Measurements from ENCODE around the gene AGA.

AGA gene
- total RNA-seq, result 20.3 to 51.8 (median 39.6) reads per million in 18 experiments

DNA sequence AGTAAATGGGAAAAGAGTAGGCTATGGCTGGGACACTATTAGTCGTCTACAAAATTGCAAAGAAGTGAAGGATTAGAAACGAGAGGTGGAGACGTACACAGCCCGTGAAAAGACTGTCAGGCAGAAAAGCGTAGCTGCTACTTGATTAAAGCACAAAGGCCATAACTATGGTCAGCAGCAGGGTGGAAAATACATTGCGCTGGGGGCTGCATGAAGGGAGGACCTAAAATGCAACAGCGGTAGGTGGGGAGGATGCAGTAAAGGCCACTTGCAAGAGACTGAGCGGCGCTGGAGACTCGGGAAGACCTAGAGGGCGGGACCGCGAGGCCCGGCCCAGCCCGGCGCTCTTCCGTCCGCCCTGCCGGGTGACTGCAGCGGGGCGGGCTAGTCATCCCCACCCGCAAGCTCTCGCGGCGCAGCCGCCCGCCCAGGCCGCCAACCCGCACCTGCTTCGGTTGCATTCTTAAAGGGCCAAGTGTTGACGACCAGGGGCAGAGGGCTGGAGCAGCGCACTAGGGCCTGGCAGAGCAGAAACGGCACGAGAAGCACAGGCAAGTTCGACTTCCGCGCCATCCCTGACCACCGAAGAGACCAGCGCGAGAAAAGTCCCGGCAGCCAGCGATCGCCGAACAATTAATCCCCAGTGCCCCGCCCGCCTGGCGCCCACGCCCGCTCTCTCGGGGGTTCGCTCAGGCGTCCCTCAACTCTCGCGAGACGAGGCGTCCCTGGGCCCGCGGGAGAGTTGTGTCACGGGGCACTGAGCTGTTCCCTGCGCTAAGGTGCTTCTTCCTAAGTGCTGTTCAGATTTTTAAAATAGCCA, at the start of gene AGA:
Gene AGA (minus strand): TSS at position 635 of the 820 bp plus-strand sequence. CDS start 62 bp downstream, at position 573.
- DNase-seq, result peak; percentile 96 to 98

DNA sequence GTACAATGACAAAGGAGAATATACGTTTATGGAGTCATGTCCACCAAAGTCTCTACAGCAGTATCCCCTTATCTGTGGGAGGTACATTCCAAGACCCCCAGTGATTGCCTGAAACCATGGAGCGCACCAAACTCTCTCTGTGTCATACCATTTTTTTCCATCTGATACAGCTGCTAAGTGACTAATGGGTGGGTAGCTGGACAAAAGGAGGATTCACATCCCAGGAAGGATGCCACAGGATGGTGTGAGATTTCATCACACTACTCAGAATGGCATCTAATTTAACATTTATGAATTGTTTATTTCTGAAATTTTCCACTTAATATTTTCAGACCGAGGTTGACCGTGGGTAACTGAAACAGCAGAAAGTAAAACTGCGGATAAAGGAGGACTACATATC, 49.8 kb upstream of the AGA start:
- DNase-seq, result no peak

DNA sequence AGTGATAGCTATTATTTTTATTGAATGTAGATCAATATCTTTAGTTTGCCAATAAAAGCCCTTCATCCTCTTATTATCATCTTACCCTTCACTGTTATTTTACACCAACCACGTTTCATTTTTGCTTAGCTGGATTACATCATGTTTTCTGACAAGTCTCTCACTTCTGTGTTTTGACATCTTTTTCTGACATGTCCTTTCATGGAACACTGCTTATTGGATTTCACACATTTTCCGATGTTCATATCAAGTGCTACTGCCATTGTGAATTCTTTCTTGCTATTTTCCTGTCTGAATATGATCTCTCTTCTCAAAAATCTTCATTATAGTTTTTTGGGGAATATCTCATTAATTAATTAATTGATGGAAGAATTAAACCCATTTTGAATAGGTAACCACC, 48.5 kb upstream of the AGA start:
- no peak for DNase-seq

DNA sequence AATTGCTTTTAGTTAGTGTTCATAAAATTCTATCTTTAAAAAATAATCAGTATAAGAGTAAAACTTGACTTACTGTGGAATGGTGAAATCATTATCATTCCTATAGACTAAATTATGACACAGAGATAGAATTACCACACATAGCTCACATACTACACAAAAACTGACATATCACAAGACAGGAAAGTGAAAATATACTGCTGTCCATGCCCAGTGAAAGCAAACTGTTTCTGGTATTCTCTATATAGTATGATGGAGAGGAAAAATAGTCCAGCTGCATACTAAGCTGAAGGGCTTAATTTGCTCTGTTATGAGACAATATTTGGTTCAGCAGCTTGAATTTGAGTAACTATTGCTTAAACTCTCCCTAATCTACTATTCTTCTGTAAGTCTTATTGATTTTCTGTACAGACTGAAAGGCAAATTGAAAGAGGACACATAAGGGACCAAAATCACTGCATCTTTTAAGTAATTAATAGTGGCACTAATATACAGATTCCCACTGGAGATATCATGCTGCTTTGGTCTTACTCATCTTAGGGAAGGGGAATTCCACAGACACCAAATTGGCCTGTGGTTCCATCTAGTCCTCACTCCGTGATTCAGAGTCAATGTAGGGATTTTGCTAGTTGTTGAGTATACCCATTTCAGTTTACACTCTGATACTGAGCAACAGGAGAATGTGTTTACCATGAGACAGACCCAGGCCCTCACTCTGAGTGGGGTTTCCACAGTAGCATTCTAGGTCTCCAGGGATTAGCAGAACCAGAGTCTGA, 47.4 kb upstream of the AGA start:
- no peak for DNase-seq

DNA sequence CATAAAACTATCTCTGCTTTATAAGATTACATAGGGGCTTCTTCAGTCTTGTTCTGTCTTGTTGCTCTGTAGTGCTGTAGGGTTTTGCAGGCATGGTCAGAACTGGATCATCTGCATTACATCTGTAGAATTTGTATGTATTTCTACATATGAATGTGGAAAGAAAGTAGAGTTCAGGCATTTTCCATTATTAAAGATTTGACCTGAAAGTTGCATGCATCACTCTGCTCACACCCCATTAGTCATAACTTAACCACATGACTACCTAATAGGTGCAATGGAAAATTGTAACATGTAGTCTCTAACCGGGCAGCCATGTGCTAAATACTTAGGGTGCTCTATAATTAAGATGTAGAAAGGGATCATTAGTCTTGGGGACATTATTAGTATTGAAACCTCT, 45.7 kb upstream of the AGA start:
- DNase-seq, result no peak

DNA sequence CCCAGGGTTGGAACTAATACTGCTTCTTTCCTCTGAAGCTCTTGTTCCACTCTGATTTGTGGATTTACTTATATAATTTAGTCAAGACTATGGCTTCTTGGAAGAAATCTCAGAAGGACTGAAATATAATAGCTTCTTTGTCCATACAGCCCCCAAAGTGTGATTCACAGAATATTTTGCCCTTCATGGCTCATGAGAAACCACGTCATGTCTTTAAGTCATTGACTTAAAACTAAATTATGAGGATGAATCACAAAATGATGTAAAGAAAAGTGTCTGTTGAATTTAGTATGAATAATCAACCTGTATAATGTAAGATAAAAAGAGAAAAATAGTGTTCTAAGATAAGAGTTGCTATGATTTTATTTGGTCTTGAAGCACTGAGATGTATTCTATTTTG, 43.3 kb upstream of the AGA start:
- no peak for DNase-seq

DNA sequence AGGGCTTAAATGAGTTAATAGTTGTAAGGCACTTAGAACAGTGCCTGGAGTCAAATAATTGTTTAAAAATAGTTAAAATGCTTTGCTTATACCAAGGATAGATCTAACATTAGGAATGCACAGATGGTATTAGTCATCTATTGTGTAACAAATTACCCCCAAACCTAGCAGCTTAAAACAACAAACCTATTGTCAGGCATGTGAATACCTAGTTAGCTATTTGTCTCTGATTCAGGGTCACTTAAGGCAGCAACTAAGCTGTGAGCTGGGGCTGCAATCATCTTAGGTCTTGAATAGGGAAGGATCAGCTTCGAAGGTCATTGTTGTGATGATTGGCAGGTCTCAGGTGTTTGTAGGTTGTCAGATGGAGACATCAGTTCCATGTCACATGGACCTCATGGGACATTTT, 42.4 kb upstream of the AGA start:
- no peak for DNase-seq

DNA sequence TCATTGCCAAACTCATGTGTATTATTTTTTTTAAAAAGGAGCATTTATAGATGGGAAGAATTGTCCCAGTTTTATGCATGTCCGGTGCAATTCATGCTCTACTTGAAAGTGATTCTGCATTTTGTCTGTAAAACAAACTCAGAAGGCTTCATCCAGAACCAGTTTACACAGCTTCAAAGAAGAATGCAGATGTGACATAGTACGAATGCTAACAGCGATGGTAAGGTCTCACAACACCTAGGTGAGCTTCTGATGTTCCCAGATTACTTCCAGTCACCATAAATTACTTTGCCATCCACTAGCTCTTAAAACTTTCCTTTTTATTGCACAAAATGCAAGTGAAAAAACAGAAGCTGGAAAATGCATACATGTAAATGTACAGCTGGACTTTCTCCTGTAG, 41.5 kb upstream of the AGA start:
- DNase-seq, result no peak

DNA sequence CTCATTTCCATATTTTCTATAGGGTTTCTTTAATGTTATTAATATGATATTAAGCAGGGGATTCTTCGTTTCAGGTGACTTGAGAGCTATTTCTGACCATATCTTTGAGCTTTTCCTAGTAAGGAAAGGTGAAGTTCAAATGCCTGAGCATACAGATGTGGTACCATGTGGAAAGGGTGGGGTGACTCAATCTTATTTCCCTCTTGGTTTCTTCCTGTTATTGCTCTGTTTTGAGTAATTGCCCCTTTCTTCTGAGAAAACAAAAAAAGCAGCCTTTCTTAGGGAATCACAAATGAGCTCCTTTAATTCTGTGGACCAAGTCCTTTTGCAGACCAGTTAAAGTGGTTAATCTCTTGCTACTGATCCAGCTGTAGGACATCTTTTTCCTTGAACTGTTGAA, 41.0 kb upstream of the AGA start:
- peak; percentile 18 to 46 for DNase-seq

DNA sequence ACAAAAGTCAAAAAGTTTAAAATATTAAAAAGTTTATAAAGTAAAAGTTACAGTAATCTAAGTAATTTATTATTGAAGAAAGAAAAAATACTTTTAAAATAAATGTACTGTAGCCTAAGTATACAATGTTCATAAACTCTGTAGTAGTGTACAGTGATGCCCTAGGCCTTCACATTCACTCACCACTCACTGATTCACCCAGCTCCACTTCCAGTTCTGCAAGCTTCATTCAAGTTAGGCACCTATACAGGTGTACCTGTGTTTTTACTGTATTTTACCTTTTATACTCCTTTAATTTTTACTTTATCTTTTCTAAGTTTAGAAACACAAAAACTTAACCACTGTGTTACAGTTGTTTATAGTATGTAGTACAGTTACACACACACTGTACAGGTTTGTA, 40.1 kb upstream of the AGA start:
- no peak for DNase-seq

DNA sequence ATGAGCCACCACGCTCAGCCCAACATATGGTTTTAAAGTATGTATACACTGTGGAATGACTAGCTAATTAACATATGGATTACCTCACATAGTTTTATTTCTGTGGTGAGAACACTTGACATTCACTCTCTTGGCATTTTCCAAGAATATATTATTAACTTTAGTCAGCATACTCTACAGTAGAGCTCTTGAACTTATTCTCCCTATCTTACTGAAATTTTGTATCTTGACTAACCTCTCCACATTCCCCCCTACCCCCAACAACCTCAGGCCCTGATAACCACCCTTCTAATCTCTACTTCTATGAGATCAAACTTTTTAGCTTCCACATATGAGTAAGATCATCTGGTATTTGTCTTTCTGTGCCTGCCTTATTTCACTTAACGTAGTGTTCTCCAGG, 38.6 kb upstream of the AGA start:
- no peak for DNase-seq

DNA sequence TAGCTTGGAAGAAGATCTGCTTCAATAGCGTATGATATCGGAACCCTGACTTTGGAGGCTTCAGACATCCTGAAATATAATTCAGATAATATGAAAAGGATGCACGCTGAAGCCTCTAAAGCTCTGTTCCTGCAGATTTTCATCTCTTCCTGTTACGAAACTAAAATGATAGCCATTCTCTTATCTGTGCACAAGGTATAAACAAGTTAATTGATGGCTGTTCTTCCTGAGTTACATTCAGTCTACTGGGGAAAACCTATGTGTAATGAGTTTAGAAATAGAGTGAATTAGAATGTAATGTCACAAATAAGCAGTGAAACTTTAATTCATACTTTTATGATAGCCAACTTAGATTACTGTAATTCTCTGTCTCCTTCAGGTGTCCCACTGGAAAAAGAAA, 36.8 kb upstream of the AGA start:
- DNase-seq, result no peak

DNA sequence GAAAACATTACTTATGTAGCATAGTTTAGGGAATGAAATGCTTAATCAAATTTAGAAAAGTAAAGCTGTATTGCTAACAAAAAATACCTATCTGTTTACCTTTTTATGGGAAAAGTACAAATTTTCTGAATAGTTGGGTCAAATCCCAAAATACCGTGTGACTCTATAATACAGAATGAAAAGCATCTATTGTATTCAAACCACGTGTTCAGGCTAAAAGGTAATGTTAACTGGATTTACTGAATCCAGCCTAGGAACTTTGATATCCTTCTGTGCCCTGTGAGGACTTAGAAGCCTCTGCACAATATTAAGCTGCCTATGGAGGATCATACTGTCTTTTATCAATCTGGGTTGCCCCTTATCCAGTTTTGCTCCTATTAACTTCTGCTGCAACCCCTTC, 36.3 kb upstream of the AGA start:
- no peak for DNase-seq

DNA sequence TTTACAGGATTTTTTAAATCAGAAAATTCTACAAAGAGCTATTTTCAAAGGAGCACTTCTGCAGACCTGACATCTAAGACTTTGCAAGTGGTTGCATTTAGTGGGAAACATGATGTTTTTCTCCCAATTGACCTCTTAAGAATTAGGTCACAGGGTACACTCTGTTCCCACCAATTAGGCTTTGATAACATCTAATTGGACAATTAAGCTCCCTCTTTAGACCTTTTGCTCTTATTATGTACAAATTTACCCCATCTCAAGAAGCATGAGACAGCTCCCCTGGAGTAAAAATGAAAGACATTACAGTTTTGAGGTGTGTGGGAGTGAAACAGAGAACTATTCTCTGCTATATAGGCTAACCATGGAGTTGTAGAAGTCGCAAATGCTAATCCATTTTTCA, 31.8 kb upstream of the AGA start:
- no peak for DNase-seq

DNA sequence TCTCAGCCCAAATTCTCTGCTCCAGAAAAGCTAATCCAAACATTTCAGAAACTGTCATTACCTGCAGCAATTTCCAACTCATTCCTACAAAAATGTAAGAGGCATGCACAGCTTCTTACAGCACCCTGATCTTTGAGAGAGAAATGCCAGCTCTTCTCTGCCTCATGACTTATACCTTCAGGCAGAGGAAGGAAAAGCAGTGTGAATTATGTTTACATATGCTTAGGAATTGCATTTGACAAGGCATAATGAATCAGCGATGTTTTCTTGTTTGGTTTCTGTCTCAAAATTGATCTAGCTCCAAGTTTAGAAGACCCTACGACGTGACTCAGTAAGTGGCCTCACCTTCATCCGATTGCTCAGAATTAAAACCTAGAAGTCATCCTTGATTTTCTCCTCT, 21.8 kb upstream of the AGA start:
- no peak for DNase-seq

DNA sequence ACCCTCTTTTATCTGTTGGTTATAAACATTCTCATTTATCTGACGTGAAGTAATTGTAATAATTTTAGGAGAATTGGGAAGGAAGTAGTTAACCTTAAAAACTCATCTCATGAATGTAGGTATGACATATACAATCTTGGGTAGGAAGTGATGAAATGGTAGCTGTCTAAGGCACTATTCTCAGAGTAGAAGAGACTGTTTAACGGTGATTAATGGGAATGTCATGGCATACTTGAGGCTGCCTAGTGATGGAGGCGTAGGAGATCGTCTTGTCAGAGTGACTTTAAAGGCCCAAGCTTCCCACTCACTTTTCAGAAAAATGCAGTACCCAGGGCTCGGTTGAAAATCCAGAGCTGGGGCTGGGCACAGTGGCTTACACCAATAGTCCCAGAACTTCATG, 19.4 kb upstream of the AGA start:
- DNase-seq, result no peak

DNA sequence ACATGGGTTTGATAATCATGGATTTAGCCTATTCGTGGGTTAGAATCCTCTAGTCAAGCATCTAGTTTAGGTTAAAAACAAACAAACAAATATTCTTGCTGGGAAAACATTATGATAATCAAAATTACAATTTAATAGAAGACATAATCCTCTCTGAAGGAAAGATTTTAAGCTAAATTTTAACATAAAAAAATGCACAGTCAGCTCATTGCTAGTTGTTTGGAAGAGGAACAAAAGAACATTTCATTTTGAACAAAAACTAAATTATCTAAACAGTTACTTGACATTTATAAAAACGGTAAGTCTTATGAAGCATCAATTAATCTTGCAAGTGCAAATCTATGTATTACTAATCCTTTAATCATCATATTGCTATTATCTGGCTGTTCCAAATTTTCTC, 18.2 kb upstream of the AGA start:
- no peak for DNase-seq

DNA sequence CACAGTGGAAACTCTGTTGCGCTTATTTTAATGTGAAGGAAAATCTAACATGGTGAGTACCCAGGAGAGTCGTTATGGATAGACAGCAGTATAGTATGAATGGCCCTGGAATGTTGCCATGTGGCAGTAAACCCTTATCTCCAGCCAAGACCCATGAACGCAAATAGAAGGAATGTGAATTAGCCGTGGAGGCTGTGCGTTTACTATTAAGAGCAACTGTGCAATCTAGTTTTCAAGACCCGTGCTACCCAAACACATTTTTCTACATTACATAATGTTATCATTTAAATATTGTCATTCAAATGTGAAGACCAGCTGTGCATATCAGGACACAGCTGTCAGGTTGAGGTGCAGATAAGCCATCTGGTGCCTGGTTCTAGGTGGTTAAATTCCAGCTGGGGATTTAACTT, 13.3 kb upstream of the AGA start:
- DNase-seq, result no peak

DNA sequence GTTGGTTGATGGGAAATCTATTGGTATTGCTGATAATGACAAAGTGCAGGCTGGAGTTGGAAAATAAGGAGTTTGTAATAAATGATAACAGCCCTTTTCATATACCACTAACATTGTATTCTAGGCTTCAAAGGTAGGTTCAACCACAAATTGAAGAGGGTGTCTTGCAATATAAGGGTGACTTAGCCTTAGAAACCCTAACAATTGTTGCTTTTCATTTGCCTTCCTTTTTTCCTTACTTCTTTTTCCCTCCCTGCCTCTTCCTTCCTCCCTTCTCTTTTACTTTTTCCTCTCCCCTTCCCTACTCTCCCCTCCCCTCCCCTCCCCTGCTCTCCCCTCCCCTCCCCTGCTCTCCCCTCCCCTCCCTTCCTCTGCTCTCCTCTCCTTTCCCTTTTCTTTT, 10.9 kb upstream of the AGA start:
- no peak for DNase-seq

DNA sequence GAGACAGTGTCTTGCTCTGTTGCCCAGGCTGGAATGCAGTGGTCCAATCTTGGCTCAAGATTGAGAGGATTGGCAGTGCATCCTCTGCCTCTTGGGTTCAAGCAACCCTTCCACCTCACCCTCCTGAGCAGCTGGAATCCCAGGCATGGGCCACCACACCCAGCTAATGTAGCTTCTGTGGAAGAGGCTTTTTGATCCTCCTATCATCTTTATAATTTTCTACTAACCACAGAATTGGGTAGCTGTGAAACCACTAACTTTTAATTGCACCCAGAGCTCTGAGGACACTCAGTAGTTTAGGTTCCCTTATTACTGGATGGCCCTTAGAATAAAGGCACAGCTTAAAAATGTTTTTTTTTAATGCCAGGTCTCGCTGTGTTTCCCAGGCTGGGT, 8.9 kb upstream of the AGA start:
- no peak for DNase-seq

DNA sequence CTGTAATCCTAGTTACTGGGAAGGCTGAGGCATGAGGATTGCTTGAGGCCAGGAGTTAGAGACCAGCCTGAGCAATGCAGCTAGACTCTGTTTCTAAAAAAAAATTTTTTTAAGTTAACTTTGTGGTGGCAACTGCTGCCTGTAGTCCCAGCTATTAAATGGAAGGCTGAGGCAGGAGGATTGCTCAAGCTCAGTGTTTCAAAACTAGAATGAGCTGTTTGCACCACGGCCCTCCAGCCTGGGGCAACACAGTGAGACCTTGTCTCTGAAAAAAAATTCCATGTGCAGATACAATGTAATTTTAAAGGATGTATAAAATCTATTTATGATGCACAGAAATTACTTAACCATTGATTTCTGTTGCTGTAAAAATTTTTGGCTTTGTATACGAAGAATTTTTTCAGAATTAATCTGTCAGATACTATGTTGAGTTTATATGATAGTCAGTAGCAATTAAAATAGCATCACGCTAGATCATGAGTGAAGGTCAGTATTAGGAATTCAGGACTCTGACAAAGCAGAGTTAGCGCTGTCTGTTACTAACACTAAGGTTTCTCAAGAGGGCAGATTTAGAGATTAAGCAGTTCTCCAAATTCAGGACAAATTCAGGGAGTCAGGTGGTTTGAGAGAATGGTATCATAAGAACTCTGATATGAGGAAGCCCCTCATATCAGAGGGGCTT, 8.3 kb upstream of the AGA start:
- peak; percentile 26 to 32 for DNase-seq

DNA sequence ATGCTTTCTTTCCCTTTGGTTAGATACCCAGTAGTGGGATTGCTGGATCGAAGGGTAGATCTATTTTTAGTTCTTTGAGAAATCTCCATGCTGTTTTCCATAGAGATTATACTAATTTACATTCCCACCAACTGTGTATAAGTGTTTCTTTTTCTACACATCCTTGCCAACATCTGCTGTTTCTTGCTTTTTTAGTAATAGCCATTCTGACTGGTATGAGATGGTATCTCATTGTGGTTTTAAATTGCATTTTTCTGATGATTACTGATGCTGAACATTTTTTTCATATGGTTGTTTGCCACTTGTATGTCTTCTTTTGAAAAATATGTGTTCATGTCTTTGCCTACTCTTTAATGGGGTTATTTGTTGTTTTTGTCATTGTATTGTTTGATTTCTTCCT, 6.6 kb upstream of the AGA start:
- DNase-seq, result no peak

DNA sequence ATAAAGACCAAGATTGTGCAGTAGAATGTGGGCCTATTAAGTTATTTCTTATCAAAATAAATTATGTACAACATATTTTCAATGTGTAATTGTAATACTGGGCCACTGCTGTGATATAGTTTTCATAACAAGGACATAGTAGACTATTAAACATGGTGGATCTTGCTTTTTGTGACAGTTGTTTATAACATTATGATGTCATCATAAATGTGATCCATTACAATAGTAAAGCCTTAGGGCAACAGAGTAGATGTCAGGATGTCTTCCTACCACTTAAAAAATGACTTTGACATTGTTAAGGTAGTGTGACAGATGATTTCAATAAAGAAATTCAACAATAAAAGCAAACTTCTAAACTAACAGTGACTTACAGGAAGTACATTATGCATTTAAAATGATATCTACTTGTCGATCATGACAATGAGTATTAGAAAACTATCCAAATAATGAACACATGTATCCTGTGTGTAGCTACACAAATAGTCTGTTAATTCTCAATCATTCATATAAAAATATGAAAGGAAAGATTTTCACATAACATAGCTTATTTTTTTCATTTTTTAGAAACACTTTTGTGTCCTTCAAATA, 5.3 kb upstream of the AGA start:
- no peak for DNase-seq
